ENCODE data around the gene ZNF586.
"Not testable (repeated sequence)": the region's sequence is repeated elsewhere in the genome, so short reads cannot be mapped to it uniquely, and the experiment has no call there.

Gene ZNF586

DNA sequence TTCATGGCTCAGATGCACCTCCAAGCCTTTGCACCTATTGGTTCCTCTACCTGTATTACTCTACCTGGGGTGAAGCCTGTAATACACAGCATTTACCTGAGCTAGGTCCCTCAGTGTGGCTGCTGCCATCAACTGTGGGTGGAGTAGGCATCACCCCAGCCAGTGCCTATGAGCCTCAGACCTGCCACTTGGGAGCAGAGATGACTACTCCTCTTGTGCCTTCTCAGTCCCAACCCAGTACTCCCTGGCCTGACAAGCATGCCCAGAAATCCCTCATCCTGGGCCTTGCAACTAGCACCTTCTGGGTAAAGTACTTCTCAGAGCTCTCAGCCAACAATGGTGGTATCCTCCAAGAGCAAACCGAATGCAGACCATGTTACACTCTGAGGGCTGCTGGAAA lies 27.1 kb downstream of the ZNF586 start:
- not testable (repeated sequence) for DNase-seq (ENCODE audit: low read depth)

DNA sequence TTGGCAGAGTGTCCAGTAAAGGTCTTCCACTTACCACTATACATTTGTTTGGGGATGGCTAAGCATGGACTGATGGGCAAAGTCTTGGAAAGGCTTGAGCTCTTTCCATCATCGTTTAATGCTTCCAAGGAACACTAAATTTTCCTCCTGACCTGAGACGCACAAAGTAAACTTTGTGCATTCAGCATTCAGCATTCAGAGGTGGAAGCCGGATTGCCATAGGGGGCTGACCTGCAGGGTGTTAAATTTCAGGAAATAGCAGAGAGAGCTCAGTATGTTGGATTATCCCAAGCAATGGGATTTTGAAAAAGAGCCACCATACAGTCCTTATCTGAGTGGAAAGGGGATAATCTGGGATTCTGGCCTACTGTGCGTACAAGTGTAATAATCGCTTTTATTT lies 31.2 kb downstream of the ZNF586 start:
- DNase-seq (ENCODE audit: low read depth), result no peak

DNA sequence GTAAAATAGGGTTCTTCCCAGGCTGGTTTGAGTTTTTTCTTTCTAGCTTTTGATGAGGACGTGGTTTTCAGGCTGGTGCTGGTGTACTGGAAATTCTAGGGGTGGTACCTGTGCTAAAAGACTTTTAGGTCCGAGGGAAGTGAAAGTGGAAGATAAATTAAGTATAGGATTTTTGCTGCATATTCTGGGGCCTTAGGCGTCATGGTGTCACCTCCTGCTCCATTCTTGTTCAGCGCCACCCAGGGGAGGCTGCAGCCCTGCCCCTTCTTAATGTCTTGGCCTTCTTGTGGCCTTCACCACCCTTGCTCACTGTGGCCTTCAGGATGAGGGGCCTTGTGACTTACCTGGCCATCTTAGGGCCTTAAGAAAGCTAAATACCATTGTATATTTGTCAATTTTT lies 32.8 kb downstream of the ZNF586 start:
- DNase-seq (ENCODE audit: low read depth), result no peak

DNA sequence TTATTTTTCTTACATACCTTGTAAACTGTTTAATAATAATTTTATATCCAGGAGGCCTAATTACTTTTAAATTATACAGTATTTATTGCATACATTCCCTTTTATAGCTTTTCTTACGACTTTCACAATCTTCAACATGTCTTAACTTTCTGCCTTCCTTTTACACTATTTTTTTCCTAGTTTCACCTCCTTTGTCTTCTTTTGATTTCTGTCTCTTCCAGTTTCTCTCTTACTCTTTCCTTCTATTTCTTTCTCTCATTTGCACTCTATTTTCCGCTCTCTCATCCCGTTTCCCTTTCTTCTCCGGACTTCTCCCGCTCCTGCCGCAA lies 33.8 kb downstream of the ZNF586 start:
- DNase-seq (ENCODE audit: low read depth), result no peak

DNA sequence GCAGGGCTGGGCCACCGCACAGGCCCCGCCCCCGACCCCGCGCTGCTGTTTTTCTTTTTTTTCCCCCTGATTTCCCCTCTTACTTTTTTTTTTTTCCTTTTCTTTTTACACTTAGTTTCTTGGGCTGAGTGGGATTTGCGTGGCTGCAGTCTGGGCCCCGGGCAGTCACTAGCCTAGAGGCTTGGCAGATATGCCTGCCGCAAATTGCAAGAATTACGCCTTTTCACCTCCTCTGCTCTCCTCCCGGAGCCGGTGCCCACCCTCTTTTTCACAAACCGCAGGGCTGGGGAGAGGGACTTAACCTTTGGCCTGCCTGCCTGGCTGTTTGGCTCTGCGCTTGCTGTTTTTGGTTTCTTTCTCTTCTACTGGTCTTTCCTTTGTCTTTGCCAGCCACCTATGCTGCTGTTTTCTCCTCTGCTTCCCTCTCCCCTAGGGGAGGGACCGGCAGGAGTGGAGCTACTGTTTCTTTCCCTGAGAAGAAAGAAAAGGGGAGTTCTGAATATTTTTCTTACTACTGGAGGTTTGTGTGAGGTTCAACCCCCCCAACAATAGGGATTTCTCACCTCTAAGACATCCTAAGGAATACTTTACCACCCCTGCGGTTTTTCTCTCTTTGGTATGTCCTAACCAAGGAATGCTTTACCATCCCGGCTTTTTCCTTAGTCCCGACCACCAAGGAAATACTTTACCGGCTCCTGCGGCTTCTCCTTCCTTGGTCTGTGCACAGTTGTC lies 34.3 kb downstream of the ZNF586 start:
- no peak for DNase-seq (ENCODE audit: low read depth)

DNA sequence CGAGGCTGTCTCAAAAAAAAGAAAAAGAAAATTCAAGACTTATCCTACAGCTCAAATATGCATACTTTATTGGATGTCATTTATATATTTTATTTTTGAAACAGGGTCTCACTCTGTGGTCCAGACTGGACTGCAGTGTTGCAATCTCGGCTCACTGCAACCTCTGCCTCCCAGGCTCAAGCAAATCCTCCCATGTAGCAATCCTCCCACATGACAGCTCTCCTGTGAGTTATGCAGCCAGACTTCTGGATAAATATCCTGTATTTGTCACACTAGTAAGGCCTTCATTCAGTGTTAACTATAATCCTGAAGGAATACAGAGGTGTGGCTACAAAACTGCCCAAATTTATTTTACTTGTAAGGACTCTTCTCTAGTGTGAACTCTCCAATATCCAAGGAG lies 38.1 kb downstream of the ZNF586 start:
- DNase-seq (ENCODE audit: low read depth), result no peak

DNA sequence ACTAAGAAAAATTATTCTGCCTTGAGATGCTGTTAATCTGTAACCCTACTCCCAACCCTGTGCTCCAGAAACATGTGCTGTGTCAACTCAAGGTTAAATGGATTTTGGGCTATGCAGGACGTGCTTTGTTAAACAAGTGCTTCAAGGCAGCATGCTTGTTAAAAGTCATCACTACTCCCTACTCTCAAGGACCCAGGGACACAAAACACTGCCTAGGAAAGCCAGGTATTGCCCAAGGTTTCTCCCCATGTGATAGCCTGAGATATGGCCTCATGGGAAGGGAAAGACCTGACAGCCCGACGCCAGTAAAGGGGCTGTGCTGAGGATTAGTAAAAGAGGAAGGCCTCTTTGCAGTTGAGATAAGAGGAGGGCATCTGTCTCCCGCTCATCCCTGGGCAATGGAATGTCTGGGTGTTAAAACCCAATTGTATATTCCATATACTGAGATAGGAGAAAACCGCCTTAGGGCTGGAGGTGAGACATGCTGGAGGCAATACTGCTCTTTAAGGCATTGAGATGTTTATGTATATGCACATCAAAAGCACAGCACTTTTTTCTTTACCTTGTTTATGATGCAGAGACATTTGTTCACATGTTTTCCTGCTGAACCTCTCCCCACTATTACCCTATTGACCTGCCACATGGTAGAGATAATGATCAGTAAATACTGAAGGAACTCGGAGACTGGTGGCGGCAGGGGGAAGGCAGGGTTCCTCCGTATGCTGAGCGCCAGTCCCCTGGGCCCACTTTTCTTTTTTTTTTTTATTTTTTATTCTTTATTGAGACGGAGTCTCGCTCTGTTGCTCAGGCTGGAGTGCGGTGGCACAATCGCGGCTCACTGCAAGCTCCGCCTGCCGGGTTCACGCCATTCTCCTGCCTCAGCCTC lies 41.2 kb downstream of the ZNF586 start:
- DNase-seq (ENCODE audit: low read depth), result not testable (repeated sequence)

DNA sequence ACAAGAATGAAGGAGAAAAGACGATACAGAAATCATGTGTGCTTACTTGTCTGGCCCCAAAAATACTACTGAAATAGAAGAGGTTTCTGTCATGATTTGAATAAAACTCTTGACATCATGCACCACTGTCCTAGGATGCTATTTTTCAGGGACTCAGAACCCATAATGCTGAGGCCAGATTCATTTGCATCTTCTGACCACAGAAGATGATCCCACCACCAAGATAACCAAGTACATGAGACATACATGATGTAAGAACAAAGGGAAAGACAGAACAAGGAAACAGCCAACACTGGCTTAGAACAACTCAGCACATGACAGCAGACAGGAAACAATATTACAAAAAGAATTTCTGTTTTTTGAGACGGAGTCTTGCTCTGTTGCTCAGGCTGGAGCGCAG lies 42.8 kb downstream of the ZNF586 start:
- no peak for DNase-seq (ENCODE audit: low read depth)

DNA sequence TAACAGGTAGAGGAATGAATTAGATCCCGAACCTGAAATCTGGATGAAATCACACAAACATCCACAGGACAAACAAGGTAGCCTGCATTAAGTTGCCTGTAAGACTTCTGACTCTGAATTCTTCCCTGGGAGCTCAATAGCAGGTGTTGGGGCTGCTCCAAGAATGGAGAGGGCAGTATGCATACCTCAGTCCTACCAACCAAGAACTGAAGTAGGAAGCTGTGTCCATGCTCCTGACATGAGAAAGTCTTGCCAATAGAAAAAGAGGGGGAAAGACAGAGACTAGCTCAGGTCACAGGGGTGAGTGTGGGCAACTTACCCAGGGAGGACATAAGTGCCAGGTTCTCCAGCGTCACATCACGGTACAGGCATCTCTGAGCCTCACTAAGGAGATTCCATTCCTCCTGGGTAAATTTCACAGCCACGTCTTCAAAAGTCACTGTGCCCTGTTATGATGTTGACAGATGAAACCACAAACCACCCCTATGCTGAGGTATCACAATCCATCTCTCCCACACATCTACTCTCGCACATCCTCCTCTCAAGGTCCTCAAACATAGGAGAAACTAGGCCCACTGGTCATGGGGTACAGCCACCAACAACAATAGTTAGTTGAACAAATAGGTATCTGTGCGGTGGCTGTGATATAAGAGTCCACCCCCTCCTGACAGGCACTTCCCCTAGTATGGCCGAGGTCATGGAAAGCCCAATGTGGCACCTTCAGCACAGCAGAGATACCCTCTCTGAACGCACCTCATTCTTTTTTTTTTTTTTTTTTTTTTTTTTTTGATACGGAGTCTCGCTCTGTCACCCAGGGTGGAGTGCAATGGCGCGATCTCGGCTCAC lies 43.7 kb downstream of the ZNF586 start:
- DNase-seq (ENCODE audit: low read depth), result not testable (repeated sequence)

DNA sequence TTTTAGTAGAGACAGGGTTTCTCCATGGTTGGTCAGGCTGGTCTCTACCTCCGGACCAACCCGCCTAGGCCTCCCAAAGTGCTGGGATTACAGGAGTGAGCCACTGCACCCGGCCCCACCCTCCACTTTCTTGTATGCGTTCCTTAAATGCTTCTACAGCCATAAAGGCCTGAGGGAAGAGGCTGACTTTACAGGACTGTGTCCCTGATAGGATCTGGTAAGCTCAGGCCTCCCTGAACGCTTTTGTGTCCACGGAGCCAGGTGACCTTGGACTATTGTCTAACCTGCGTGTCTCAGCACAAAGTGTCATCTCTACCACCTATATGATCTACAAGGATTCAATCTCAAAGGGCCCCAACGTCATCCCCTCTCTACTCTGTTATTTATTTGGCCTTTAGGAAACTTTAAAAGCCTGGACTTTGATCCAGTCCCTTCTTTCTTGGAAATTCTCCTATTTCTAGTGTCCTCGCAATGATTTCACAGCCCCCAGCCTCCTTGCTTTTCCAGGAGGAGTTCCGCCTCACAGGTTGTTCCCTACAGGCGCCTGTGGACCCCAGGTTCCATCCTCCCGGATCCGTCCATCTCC lies 44.5 kb downstream of the ZNF586 start:
- DNase-seq (ENCODE audit: low read depth), result no peak

DNA sequence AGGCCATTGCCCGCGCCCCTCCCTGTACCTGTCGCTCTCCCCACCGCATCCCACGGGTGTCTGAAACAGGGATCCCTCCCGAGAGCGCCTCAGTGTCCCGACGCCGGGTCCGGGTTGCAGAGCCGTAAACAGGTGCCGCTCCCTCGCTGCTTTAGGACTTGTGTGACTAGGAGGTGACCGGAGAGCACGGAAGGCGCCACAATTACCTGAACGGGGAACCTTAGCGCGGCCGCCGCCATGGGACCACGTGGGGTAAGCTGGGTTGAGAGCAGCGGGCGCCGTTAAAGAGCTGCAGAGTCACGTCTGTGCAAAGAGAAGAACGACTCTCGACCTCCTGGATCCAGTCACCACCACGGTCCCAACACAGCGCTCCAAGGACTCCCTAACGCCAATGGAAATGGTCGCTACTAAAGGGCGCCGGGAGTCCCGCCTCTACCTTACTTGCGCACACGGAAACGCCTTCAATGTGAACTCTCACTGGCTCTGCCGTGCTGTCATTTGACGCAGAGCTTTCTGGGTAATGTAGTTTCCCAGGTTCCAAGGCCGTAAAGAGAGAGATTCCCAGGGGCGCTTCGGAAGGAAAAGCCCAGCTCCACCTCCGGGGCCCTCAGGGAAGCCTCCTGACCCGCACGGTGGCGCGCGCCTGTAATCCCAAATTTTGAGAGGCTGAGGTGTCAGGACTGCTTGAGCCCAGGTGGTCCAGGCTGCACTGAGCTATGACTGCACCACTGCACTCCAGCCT lies 45.2 kb downstream of the ZNF586 start, which contains the start of gene ZNF552:
Gene ZNF552 (minus strand): TSS at position 409 of the 742 bp plus-strand sequence. CDS start 170 bp downstream, at position 239.
- DNase-seq (ENCODE audit: low read depth), result peak; percentile 33

DNA sequence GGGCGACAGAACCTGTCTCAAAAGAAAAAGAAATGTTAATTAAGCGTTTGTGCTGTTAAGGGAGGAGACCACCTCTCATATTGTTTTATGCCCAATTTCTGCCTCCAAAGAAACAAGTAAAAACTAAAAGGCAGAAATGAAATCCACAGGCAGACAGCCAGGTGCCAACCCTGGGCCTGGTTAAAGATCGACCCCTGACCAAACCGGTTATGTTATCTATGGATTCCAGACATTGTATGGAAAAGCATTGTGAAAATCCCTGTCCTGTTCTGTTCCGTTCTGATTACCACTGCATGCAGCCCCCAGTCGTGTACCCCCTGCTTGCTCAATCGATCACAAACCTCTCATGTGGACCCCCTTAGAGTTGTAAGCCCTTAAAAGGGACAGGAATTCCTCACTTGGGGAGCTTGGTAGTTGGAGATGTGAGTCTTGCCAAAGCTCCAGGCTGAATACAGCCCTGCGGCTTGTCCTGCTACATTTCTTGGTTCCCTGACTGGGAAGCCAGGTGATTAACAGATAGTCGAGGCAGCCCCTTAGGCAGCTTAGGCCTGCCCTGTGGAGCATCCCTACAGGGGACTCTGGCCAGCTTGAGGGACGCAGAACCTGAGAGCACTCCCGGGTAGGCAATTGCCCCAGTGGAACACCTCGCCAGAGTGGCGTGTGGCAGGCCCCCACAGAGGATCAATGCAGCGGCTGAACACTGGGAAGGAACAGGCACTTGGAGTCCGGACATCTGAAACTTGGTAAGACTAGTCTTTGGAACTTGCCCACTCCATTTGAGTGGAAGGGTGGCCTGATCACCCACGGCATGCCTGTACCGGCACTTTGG lies 46.0 kb downstream of the ZNF586 start:
- DNase-seq (ENCODE audit: low read depth), result no peak

DNA sequence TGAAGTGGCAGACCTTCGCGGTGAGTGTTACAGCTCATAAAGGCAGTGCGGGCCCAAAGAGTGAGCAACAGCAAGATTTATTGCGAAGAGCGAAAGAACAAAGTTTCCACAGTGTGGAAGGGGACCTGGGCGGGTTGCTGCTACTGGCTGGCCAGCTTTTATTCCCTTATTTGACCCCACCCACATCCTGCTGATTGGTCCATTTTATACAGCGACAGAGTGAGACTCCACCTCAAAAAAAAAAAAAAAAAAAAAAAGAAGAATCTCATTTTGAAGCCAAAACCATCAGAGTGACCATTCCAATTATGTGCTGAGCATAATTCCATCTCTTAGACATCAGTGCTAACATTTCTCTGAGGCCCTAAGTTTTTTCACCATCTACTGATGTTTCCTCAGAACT lies 47.2 kb downstream of the ZNF586 start:
- no peak for DNase-seq (ENCODE audit: low read depth)

DNA sequence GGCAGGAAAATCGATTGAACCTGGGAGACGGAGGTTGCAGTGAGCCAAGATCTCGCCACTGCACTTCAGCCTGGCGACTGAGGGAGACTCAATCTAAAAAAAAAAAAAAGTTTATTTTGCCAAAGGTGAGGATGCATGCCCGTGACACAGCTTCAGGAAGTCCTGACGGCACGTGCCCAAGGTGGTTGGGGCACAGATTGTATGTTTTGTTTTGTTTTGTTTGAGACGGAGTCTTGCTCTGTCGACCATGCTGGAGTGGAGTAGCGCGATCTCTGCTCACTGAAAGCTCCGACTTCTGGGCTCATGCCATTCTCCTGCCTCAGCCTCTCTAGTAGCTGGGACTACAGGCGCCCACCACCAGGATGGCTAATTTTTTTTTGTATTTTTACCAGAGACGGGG lies 48.5 kb downstream of the ZNF586 start:
- no peak for DNase-seq (ENCODE audit: low read depth)

DNA sequence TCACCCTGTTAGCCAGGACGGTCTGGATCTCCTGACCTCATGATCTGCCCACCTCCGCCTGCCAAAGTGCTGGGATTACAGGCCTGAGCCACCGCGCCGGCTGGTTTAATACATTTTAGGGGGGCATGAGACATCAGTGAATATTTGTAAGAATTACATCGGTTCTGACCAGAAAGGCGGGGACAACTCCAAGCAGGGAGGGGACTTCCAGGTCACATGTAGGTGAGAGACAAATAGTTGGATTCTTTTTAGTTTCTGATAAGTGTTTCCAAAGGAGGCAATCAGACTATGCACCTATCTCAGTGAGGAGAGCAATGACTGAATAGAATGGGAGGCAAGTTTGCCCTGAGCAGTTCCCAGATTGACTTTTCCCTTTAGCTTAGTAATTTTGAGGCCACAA lies 48.9 kb downstream of the ZNF586 start:
- DNase-seq (ENCODE audit: low read depth), result no peak

DNA sequence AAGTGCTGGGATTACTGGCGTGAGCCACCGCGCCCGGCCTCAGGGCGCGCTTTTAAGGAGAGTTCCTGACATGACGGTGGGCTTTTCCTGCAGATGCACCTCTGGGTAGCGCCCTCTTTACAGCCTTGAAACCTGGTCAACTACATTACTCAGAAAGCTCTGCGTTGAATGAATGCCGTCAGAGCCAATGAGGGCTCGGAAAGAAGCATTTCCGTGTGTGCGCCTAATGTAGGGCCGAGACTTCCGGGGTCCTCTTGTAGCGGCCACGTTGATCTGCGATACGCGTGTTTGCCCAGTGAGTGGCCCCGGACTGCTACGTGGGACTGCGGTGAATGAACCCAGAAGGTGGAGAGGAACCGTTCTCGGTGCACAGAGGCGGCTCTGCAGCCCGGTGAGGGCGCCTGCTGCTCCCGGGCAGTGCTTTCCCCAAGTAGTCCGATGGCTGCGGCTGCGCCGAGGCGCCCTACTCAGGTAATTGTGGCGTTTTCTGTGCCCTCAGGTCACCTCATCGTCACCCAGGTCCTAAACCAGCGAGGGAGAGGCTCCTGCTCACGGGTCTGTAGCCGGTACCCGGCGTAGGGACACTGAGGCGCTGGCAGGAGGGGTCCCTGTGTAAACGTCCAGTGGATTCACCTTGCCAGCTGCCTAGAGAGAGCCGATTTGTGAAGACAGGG lies 50.1 kb downstream of the ZNF586 start:
- peak; percentile 50 for DNase-seq (ENCODE audit: low read depth)

DNA sequence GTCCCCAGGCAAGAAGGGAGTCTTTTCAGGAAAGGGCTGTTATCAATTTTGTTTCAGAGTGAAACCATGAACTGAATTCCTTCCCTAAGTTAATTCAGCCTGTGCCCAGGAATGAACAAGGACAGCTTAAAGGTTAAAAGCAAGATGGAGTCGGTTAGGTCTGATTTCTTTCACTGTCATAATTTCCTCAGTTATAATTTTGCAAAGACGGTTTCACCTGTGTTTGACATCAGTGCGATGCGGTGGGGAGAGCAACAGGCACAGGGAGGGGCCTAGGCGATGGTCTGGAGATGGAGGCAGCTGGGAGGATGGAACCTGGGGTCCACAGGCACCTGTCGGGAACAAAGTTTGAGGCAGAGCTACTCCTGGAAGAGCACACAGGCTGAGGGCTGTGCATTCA lies 51.1 kb downstream of the ZNF586 start:
- no peak for DNase-seq (ENCODE audit: low read depth)

DNA sequence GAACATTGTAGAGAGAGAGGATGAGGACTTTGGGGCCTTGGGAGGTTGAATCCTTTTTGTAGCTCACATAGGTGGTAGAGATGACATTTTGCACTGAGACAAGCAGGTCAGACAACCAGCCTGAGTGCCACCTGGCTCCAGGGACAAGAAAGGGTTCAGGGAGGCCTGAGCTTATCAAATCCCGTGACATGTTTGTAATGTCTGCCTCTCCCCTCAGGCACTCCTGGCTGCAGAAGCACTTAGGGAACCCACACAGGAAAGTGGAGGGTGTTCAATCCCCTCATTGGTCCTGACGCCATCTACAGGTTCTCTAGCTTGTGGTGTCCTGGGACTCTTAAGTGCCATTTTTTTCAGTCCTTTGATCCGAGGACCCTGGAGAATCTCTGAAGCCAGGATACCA lies 51.6 kb downstream of the ZNF586 start:
- DNase-seq (ENCODE audit: low read depth), result not testable (repeated sequence)

DNA sequence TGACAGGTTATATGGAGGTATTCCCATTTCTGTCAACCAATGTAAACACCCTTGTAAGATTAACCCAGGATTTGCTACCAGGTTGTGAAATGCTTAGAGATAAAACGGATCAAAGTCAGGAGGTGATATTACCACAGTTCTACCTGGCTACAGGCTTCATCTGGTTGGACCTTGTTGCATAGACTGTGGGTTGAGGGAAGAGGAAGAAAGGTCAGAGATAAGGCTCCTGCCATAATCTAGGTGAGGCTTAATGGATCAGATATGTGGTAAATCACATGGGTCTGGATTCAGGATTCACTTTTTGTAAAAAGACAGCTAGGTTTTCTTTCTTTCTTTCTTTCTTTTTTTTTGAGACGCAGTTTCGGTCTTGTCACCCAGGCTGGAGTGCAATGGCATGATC lies 52.0 kb downstream of the ZNF586 start:
- not testable (repeated sequence) for DNase-seq (ENCODE audit: low read depth)

DNA sequence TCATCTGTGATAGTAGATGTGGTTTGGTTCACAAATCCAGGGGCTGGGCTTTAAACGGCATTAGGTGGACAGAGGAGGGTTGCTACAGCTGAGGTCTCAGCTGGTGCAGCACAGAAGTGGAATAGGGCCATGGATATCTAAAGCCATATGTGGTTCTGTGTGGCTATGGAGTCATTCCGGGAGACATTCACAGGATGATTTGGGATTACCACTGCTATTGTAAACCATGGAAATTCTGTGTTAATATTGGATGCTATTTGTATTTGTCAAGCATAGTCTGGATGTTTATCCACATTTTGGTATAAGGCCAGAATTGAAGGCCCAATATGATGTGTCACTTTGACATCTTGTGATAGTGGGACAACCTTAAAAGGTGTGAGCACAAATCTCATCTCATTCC lies 53.7 kb downstream of the ZNF586 start:
- DNase-seq (ENCODE audit: low read depth), result not testable (repeated sequence)

Data from stimulated activated CD8-positive, alpha-beta memory T cell treated with anti-CD3 and anti-CD28 coated beads, Interleukin-15, amount 100 ng/mL, for 24 hours (primary cell).